Measurements from ENCODE around the gene BACH1.

Gene BACH1

DNA sequence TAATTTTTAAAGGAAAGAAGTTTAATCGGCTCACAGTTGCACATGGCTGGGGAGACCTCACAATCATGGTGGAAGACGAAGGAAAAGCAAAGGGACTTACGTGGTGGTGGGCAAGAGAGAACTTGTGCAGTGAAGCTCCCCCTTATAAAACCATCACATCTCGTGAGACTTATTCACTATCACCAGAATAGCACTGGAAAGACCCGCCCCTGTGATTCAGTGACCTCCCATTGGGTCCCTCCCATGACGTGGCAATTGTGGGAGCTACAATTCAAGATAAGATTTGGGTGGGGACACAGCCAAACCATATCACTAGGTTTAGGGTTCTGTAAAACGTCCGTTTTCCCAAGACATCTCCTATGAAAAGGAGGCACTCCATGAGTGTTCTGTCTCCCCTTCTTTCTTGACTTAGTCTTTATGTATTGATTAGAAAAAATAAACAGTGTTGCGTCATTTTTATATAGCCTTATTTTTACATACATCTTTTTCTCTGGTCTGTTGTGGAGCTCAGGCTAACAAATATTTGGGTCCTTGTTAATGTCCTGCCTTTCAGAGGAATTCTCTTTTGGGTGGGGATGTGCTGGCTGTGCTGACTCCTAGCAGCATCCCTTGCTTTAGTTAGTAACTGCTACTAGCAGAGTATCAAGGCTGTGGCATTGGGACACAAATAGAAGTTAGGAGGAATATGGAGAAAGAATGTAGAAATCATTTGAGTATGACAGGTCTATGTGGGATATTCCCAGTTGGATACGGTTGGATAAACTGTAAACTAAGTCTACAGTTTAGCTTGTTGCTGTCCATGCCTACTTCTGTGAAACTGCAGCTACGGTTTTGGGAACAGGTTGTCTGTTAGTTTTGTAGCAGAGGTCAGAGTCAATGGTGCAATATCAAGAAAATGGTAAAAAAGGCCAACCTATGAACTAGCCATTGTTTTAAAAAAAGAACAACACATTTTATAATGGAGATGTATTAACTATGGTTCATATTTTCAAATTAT, 23.5 kb downstream of the BACH1 start:
- no peak overlapping the region for H3K4me3 ChIP-seq (ENCODE audit: low read length)
- TF ChIP-seq, protein P1, sequence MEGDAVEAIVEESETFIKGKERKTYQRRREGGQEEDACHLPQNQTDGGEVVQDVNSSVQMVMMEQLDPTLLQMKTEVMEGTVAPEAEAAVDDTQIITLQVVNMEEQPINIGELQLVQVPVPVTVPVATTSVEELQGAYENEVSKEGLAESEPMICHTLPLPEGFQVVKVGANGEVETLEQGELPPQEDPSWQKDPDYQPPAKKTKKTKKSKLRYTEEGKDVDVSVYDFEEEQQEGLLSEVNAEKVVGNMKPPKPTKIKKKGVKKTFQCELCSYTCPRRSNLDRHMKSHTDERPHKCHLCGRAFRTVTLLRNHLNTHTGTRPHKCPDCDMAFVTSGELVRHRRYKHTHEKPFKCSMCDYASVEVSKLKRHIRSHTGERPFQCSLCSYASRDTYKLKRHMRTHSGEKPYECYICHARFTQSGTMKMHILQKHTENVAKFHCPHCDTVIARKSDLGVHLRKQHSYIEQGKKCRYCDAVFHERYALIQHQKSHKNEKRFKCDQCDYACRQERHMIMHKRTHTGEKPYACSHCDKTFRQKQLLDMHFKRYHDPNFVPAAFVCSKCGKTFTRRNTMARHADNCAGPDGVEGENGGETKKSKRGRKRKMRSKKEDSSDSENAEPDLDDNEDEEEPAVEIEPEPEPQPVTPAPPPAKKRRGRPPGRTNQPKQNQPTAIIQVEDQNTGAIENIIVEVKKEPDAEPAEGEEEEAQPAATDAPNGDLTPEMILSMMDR (conservative IDR thresholded peaks at IDR 0.05; ENCODE audit: low read length) = no peak
- DNase-seq (ENCODE audit: low read depth) = no peak

DNA sequence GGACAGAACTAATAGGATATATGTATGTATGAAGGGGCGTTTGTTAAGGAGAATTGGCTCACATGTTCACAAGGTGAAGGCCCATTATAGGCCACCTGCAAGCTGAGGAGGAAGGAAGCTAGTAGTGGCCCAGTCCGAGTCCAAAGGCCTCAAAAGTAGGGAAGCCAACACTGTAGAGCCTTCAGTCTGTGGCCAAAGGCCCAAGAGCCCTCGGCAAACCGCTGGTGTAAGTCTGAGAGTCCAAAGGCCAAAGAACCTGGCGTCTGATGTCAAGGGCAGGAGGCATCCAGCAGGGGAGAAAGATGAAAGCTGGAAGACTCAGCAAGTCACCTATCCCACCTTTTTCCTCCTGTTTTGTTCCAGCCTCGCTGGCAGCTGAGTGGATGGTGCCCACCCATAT, 24.5 kb downstream of the BACH1 start:
- TF ChIP-seq, protein P1 (conservative IDR thresholded peaks at IDR 0.05; ENCODE audit: low read length) = no peak
- H3K4me3 ChIP-seq (ENCODE audit: low read length) = no peak overlapping the region
- DNase-seq (ENCODE audit: low read depth) = no peak

DNA sequence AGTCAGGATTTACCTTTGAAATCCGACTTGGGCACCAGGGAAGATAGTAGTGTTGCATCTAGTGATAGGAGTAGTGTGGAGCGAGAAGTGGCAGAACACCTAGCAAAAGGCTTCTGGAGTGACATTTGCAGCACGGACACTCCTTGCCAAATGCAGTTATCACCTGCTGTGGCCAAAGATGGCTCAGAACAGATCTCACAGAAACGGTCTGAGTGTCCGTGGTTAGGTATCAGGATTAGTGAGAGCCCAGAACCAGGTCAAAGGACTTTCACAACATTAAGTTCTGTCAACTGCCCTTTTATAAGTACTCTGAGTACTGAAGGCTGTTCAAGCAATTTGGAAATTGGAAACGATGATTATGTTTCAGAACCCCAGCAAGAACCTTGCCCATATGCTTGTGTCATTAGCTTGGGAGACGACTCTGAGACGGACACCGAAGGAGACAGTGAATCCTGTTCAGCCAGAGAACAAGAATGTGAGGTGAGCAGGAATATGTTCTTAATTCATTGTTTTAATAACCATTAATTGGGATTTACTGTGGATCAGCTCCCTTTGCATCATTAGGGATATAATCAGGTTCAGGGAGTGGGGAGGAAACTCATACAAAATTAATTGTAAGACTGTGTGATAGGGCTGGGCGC, 28.3 kb downstream of the BACH1 start:
- TF ChIP-seq, protein P1 (conservative IDR thresholded peaks at IDR 0.05; ENCODE audit: low read length) = no peak
- H3K4me3 ChIP-seq (ENCODE audit: low read length) = no peak overlapping the region
- DNase-seq (ENCODE audit: low read depth) = no peak

DNA sequence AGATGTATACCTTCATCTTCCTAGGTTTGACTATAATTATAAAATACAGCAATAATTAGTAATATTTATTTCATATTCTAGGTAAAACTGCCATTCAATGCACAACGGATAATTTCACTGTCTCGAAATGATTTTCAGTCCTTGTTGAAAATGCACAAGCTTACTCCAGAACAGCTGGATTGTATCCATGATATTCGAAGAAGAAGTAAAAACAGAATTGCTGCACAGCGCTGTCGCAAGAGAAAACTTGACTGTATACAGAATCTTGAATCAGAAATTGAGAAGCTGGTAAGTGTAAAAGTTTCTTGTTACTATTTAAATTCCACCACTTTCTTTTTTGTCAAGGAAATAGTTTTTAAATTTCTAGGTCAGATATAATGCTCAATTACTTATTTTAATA, 30.7 kb downstream of the BACH1 start:
- TF ChIP-seq, protein P1 (conservative IDR thresholded peaks at IDR 0.05; ENCODE audit: low read length) = no peak
- H3K4me3 ChIP-seq (ENCODE audit: low read length) = no peak overlapping the region
- DNase-seq (ENCODE audit: low read depth) = no peak

DNA sequence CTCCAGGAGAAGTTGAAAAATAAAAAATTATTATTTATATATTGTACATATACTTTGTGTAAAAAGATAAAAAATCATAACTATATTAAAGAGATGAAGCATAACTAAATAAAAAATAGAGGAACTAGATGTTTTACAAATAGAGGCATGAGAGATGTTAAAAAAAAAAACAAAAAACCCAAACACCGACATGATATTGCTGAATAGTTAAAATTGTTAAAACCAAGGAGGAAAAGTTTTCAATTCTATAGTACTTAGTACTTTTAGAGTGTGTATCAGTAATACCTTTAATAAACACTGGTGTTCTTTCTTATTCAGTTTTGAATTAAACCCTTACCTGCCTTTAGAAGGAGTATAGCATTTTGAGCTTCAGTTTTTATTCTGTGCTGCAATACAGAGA, 32.1 kb downstream of the BACH1 start:
- DNase-seq (ENCODE audit: low read depth) = no peak
- TF ChIP-seq, protein P1 (conservative IDR thresholded peaks at IDR 0.05; ENCODE audit: low read length) = no peak
- no peak overlapping the region for H3K4me3 ChIP-seq (ENCODE audit: low read length)

DNA sequence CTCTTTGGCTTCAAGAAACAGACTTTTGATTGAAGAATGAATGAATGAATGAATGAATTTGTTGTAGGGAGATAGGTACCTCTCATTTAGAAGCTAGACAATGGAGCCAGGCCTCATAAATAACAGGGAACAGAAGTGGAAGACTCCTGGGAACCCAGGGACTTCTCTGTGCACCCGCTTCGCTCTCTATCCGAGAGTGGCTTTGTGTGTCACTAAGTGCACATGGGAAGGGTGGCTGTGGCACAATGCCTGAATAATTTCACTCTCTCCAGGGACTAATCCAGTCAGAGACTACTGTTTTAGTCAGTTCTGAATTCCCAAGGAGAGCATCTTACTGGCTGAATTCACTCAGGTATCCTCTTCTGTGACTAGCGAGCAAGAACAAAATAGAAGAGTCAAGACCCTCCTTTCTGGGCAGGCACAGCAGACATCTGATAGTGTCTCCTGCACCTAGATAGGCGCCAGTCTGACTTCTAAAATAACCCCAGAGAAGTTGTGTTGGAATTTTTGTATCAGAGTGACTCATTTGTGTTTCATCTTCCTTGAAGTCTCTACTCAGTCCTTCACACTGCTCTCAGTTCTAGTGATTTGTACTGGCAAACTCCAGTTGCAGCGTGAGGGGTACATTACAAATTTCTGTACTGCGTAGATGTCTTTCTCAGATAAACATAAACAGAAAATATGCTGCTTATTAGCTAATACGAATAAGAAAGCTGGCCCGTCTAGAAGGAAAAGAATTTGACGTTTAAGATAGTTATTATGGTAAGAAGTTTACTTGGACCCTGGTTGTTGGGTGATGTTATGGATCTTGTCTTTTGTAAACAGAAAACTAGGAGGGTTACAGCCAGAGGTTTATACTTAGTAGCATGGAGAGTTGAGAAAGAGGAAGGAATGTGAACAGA, 34.0 kb downstream of the BACH1 start:
- TF ChIP-seq, protein P1 (conservative IDR thresholded peaks at IDR 0.05; ENCODE audit: low read length) = no peak
- H3K4me3 ChIP-seq (ENCODE audit: low read length) = no peak overlapping the region
- peak; percentile 30 for DNase-seq (ENCODE audit: low read depth)
